CD4-positive, alpha-beta T cell treated with Interleukin-15 for 1 hour (primary cell): ENCODE measurements around the gene TARBP2.

Experiments
- DNase-seq: peaks from one replicate; pipeline ENCODE4 v3.0.0-alpha.2; 2020

TARBP2 gene

GRCh38 chr12:53497461-53497860, 3.6 kb upstream of the TARBP2 start:
- no peak for DNase-seq

- DNase-seq, result no peak
Observed at GRCh38 chr12:53498235-53498630, 2.9 kb upstream of the TARBP2 start.

- peak; percentile 48 for DNase-seq
Observed at GRCh38 chr12:53499266-53500141, 1.6 kb upstream of the TARBP2 start, which contains the start of gene MAP3K12. Gene MAP3K12, minus strand, starts transcription at chr12:53499458. Its CDS starts 12,067 bp downstream, at chr12:53487391.

- DNase-seq, result peak; percentile 52
Observed at GRCh38 chr12:53500142-53500775, 824 bp upstream of the TARBP2 start.

- no peak for DNase-seq
Observed at GRCh38 chr12:53501615-53502181, 615 bp downstream of the TARBP2 start.

GRCh38 chr12:53502331-53502730, 1.2 kb downstream of the TARBP2 start:
- no peak for DNase-seq

- no peak for DNase-seq
Observed at GRCh38 chr12:53502983-53503728, 2.1 kb downstream of the TARBP2 start.

- no peak for DNase-seq
Observed at GRCh38 chr12:53504004-53504920, 3.2 kb downstream of the TARBP2 start.

- DNase-seq, result no peak
Observed at GRCh38 chr12:53505086-53505485, 4.0 kb downstream of the TARBP2 start.

GRCh38 chr12:53505555-53506449, 4.7 kb downstream of the TARBP2 start:
- no peak for DNase-seq

GRCh38 chr12:53506450-53506785, 5.3 kb downstream of the TARBP2 start:
- no peak for DNase-seq

GRCh38 chr12:53506881-53507602, 6.0 kb downstream of the TARBP2 start, which contains the start of gene NPFF:
Gene NPFF, minus strand, starts transcription at chr12:53507484. Its CDS starts 10 bp downstream, at chr12:53507474.
- no peak for DNase-seq

GRCh38 chr12:53507603-53507885, 6.5 kb downstream of the TARBP2 start:
- no peak for DNase-seq

- DNase-seq, result peak; percentile 80
Observed at GRCh38 chr12:53508534-53509170, 7.6 kb downstream of the TARBP2 start.

- DNase-seq, result no peak
Observed at GRCh38 chr12:53510181-53510812, 9.2 kb downstream of the TARBP2 start.

- no peak for DNase-seq
Observed at GRCh38 chr12:53513712-53514410, 12.8 kb downstream of the TARBP2 start.

GRCh38 chr12:53514628-53515290, 13.7 kb downstream of the TARBP2 start:
- no peak for DNase-seq

GRCh38 chr12:53515291-53515680, 14.2 kb downstream of the TARBP2 start:
- no peak for DNase-seq
